Measurements from ENCODE around the gene FAM83D. TPM values are rescaled to one million over a fixed set of nuclear protein-coding genes. Genes with fewer than 3 reads are reported as not detected.

The FAM83D gene
- polyA plus RNA-seq, 2 of the 4 experiments (the other 2 are of a cell fraction), result 57.1 to 58.3 TPM

- Histone ChIP-seq H3K9me3 (no peaks in the 10 kb centered on the region), H3K4me3 (no peak overlapping the region), H3K27ac (no peak overlapping the region), H3K4me1 (peaks cover 3% of the 10 kb centered on the region; the same call in 2 of the 3 replicates), H3K4me2 (no peak overlapping the region)
- 75% methylated on average over 1 of the region's 1 CpG for WGBS (ENCODE audit: missing lambda C conversion rate)
- ChIA-PET CTCF (interaction anchor here (1.3 kb wide), 1 partner anchor 11 kb away, joined by 4 read pairs; no protein-coding TSS in a partner anchor), POLR2A (no interaction called here)
- TF ChIP-seq FOSB (CRISPR knock-in tag; IDR thresholded peaks at IDR 0.05) (no peak), EHF (CRISPR knock-in tag; IDR thresholded peaks at IDR 0.05) (no peak), MAX (IDR thresholded peaks at IDR 0.05) (no peak), CHD2 (IDR thresholded peaks at IDR 0.05; ENCODE audit: low read length, partially characterized antibody) (no peak), PBX3 (IDR thresholded peaks at IDR 0.05) (no peak), CTCF (IDR thresholded peaks at IDR 0.05) (no peak), KDM5A (IDR thresholded peaks at IDR 0.05) (no peak), HOXB13 (CRISPR knock-in tag; IDR thresholded peaks at IDR 0.05; ENCODE audit: low read depth) (no peak), CBX8 (IDR thresholded peaks at IDR 0.05) (no peak), ESRRA (IDR thresholded peaks at IDR 0.05; ENCODE audit: borderline replicate concordance, low read length) (no peak), CBX2 (IDR thresholded peaks at IDR 0.05; ENCODE audit: borderline replicate concordance, low read depth) (no peak), RCOR1 (IDR thresholded peaks at IDR 0.05; ENCODE audit: low read depth, low read length) (no peak), KDM1A (IDR thresholded peaks at IDR 0.05; ENCODE audit: low read depth) (no peak), PHF8 (IDR thresholded peaks at IDR 0.05; ENCODE audit: borderline replicate concordance, low read depth) (no peak), NR3C1 (IDR thresholded peaks at IDR 0.05) (no peak), ZC3H11A (IDR thresholded peaks at IDR 0.05) (no peak), BHLHE40 (IDR thresholded peaks at IDR 0.05; ENCODE audit: low read depth, low read length) (no peak), HEYL (CRISPR knock-in tag; IDR thresholded peaks at IDR 0.05) (no peak)
- FAIRE-seq, result no peak
- no peak for DNase-seq (ENCODE audit: low read depth in 1 of 2, low spot score in 1 of 2)
- no peak for ATAC-seq
These were observed 64.5 kb downstream of the FAM83D start for GRCh38 chr20:38990728-38991127.

DNA sequence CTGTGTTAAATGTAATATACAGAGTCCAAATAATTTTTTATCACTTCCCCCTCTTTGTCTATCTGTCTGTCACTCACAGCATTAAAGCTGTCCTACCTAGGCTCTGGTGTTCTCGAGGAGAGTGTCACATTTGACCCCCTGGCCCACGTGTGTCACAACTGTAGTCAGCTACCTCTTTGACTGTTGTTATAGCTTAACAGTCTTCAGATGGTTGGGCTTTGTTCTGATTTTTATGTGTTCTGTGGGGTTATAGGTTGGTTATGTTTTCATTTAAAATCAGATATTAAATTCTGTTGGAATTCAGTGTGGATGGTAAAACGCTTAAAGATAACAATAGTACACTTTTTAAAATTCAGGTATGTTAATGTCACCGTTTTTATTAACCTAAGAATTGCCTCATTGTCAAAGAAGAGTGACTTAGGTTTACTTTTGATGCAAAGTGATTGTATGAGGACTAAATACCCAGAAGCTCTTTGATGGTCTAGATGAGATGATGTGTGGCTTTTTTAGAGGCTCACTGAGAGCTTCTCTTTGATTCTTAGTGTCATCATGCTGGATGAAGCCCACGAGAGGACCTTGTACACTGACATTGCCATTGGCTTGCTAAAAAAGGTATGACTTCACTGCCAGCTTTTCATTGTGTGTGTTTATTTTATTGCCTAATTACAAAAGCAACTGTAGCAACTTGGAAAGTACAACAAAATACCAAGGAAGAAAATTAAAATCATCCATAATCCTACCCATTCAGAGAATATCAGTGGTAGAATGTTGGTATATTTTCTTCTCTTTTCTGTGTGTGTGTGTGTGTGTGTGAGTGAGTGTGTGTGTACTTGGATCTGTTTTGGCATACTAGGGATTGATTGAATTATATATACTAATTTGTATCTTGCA, 65.8 kb downstream of the FAM83D start:
- FAIRE-seq (no peak), DNase-seq (ENCODE audit: low read depth in 1 of 2, low spot score in 1 of 2) (no peak)
- TF ChIP-seq ZSCAN20 (CRISPR knock-in tag; IDR thresholded peaks at IDR 0.05) (no peak), RFX5 (IDR thresholded peaks at IDR 0.05) (no peak), JUNB (IDR thresholded peaks at IDR 0.05) (no peak), ZNF302 (CRISPR knock-in tag; IDR thresholded peaks at IDR 0.05) (no peak), POLR2AphosphoS2 (conservative IDR thresholded peaks at IDR 0.05; ENCODE audit: low read length) (no peak), POLR2A (IDR thresholded peaks at IDR 0.05; ENCODE audit: low read length) (no peak), ATOH8 (CRISPR knock-in tag; IDR thresholded peaks at IDR 0.05; ENCODE audit: low read depth) (no peak), BHLHE40 (IDR thresholded peaks at IDR 0.05; ENCODE audit: low read depth, low read length) (no peak), RCOR1 (IDR thresholded peaks at IDR 0.05; ENCODE audit: low read depth, low read length) (no peak), TP53 (CRISPR knock-in tag; IDR thresholded peaks at IDR 0.05) (no peak), E2F6 (IDR thresholded peaks at IDR 0.05; ENCODE audit: borderline replicate concordance, low read depth) (no peak), HDAC2 (IDR thresholded peaks at IDR 0.05) (no peak), FOSB (CRISPR knock-in tag; IDR thresholded peaks at IDR 0.05) (no peak), CBX8 (IDR thresholded peaks at IDR 0.05) (no peak), NR3C1 (IDR thresholded peaks at IDR 0.05) (no peak), NFE2L2 (conservative IDR thresholded peaks at IDR 0.05; ENCODE audit: low read length) (no peak), EP300 (IDR thresholded peaks at IDR 0.05) (no peak), HOXB13 (CRISPR knock-in tag; IDR thresholded peaks at IDR 0.05; ENCODE audit: low read depth) (no peak)
- TF ChIP-seq, protein P1, sequence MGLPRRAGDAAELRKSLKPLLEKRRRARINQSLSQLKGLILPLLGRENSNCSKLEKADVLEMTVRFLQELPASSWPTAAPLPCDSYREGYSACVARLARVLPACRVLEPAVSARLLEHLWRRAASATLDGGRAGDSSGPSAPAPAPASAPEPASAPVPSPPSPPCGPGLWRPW (IDR thresholded peaks at IDR 0.05), result no peak
- TF ChIP-seq, protein P2, sequence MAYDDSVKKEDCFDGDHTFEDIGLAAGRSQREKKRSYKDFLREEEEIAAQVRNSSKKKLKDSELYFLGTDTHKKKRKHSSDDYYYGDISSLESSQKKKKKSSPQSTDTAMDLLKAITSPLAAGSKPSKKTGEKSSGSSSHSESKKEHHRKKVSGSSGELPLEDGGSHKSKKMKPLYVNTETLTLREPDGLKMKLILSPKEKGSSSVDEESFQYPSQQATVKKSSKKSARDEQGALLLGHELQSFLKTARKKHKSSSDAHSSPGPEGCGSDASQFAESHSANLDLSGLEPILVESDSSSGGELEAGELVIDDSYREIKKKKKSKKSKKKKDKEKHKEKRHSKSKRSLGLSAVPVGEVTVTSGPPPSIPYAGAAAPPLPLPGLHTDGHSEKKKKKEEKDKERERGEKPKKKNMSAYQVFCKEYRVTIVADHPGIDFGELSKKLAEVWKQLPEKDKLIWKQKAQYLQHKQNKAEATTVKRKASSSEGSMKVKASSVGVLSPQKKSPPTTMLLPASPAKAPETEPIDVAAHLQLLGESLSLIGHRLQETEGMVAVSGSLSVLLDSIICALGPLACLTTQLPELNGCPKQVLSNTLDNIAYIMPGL (CRISPR knock-in tag; IDR thresholded peaks at IDR 0.05; ENCODE audit: borderline replicate concordance), result no peak

More for the DNA sequence above, 65.8 kb downstream of the FAM83D start:
- Histone ChIP-seq H3K4me3 (no peak overlapping the region), H3K27ac (no peak overlapping the region), H3K4me1 (no peaks in the 10 kb centered on the region), H3K9me3 (no peaks in the 10 kb centered on the region), H3K4me2 (no peak overlapping the region)
- 78% methylated on average over 5 of the region's 5 CpGs for WGBS (ENCODE audit: missing lambda C conversion rate)
- no peak for ATAC-seq
- ChIA-PET POLR2A (no interaction called here), CTCF (interaction anchor here (1.0 kb wide), 1 partner anchor 14 kb away, joined by 3 read pairs; no protein-coding TSS in a partner anchor)
